ENCODE measurements around the gene TTN. TPM values are rescaled to one million over a fixed set of nuclear protein-coding genes. Genes with fewer than 3 reads are reported as not detected.

TTN gene
- total RNA-seq, 1 experiment from 2014 or later, result 0.05 TPM

DNA sequence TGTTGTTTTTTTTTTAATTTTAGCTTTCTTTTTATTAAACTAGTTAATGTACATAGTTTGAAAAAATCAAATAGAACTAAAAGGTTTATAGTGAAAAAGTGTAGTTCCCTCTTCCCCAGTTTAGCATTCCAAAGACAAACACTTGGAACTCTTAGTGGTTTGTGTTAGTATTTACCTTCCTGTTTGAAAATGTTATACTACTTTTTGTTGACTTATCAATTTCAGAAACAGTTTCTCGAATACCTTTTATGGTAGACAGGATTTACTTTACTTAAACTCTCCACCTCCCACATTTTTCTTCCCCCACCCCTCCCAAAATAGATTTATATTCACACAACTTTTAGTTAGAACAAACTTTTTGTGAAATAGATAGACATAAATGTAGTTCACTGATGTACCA, 300.3 kb downstream of the TTN start:
- no peak overlapping the region for H3K9ac ChIP-seq (ENCODE audit: low read length)
- H3K4me3 ChIP-seq (replicated peaks in 1 of 2; ENCODE audit: low read depth in 1 of 2, low read length in 2 of 2), result no peak overlapping the region
- BruUV-seq (replicated peaks), result no TSS peak
- H3K4me2 ChIP-seq (ENCODE audit: low read length), result no peak overlapping the region
- RAD21 ChIA-PET (ENCODE audit: low non-redundant PET in 1 of 2, low total read pairs in 2 of 2, uncharacterized antibody in 2 of 2, unreplicated experiment in 2 of 2), result no interaction called here
- CTCF ChIA-PET, result no interaction called here
- no peak overlapping the region for H3K27ac ChIP-seq (ENCODE audit: low read depth, low read length)
- intact Hi-C loops (cut with micrococcal nuclease), result no loop called here
- no peaks in the 10 kb centered on the region for H3K79me2 ChIP-seq (ENCODE audit: insufficient read depth, low read length)
- H4K20me1 ChIP-seq (ENCODE audit: insufficient read depth), result no peaks in the 10 kb centered on the region
- peaks cover 9 to 12% of the 10 kb centered on the region in 2 experiments for H3K36me3 ChIP-seq (ENCODE audit: control insufficient read depth in 1 of 2, insufficient read depth in 2 of 2, low read length in 2 of 2)
- DNase-seq (ENCODE audit: low read depth, low spot score), result no peak
- no peak for ATAC-seq
- no peaks in the 10 kb centered on the region for H3K27me3 ChIP-seq (ENCODE audit: insufficient read depth, low read length)
- H3K9me3 ChIP-seq (ENCODE audit: control insufficient read depth in 1 of 2, insufficient read depth in 1 of 2, low read depth in 1 of 2, low read length in 2 of 2), result no peaks in the 10 kb centered on the region
- H3K9me2 ChIP-seq (ENCODE audit: insufficient read depth), result no peaks in the 10 kb centered on the region
- no peak overlapping the region for H2AFZ ChIP-seq (ENCODE audit: low read depth, low read length, poor library complexity, severe bottlenecking)
- POLR2A ChIA-PET, result interaction anchor here (1.4 kb wide), 1 partner anchor 12 kb away, joined by 3 read pairs; no protein-coding TSS in a partner anchor
- TF ChIP-seq CBX3 (IDR thresholded peaks at IDR 0.05; ENCODE audit: low read depth), result no peak
- TF ChIP-seq YY1 (IDR thresholded peaks at IDR 0.05; ENCODE audit: extremely low read depth, insufficient replicate concordance, low read depth, low read length), result no peak
- TF ChIP-seq, protein P1, sequence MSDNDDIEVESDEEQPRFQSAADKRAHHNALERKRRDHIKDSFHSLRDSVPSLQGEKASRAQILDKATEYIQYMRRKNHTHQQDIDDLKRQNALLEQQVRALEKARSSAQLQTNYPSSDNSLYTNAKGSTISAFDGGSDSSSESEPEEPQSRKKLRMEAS (IDR thresholded peaks at IDR 0.05), result no peak
- TF ChIP-seq SIN3A (IDR thresholded peaks at IDR 0.05; ENCODE audit: low read depth), result no peak
- no peak for TF ChIP-seq POLR2AphosphoS5 (IDR thresholded peaks at IDR 0.05; ENCODE audit: low read depth, low read length)
- no peak for TF ChIP-seq EGR1 (IDR thresholded peaks at IDR 0.05; ENCODE audit: low read depth)
- no peak for TF ChIP-seq JUND (IDR thresholded peaks at IDR 0.05)
- no peak for TF ChIP-seq SRF (IDR thresholded peaks at IDR 0.05; ENCODE audit: low read depth)
- TF ChIP-seq SP1 (IDR thresholded peaks at IDR 0.05; ENCODE audit: low read depth), result no peak
- TF ChIP-seq FOSL1 (IDR thresholded peaks at IDR 0.05; ENCODE audit: low read depth), result no peak
- TF ChIP-seq ZNF274 (IDR thresholded peaks at IDR 0.05; ENCODE audit: low read depth, low read length), result no peak
- no peaks in the 10 kb centered on the region for H3K4me1 ChIP-seq (ENCODE audit: control insufficient read depth in 1 of 2, insufficient read depth in 2 of 2, low read length in 2 of 2)

GRCh38 chr2:178506524-178506923, 300.7 kb downstream of the TTN start:
- ChIA-PET RAD21 (ENCODE audit: low non-redundant PET in 1 of 2, low total read pairs in 2 of 2, uncharacterized antibody in 2 of 2, unreplicated experiment in 2 of 2) (no interaction called here), CTCF (no interaction called here), POLR2A (interaction anchor here (1.4 kb wide), 1 partner anchor 11 kb away, joined by 3 read pairs; no protein-coding TSS in a partner anchor)
- no peak for ATAC-seq
- H3K9ac ChIP-seq (ENCODE audit: low read length), result no peak overlapping the region
- H3K9me3 ChIP-seq (ENCODE audit: control insufficient read depth in 1 of 2, insufficient read depth in 1 of 2, low read depth in 1 of 2, low read length in 2 of 2), result no peaks in the 10 kb centered on the region
- intact Hi-C loops (cut with micrococcal nuclease), result no loop called here
- H3K4me2 ChIP-seq (ENCODE audit: low read length), result no peak overlapping the region
- no peaks in the 10 kb centered on the region for H3K27me3 ChIP-seq (ENCODE audit: insufficient read depth, low read length)
- no peak overlapping the region for H2AFZ ChIP-seq (ENCODE audit: low read depth, low read length, poor library complexity, severe bottlenecking)
- TF ChIP-seq ZNF274 (IDR thresholded peaks at IDR 0.05; ENCODE audit: low read depth, low read length) (no peak), CEBPB (IDR thresholded peaks at IDR 0.05; ENCODE audit: low read depth) (no peak), TCF7L2 (IDR thresholded peaks at IDR 0.05; ENCODE audit: borderline replicate concordance, extremely low read depth, insufficient read depth, insufficient read length) (no peak)
- H3K36me3 ChIP-seq (ENCODE audit: control insufficient read depth in 1 of 2, insufficient read depth in 2 of 2, low read length in 2 of 2), result peaks cover 9 to 14% of the 10 kb centered on the region in 2 experiments
- no TSS peak for BruUV-seq (replicated peaks)
- H3K4me3 ChIP-seq (replicated peaks in 1 of 2; ENCODE audit: low read depth in 1 of 2, low read length in 2 of 2), result no peak overlapping the region
- no peaks in the 10 kb centered on the region for H3K79me2 ChIP-seq (ENCODE audit: insufficient read depth, low read length)
- H3K9me2 ChIP-seq (ENCODE audit: insufficient read depth), result no peaks in the 10 kb centered on the region
- no peak overlapping the region for H3K27ac ChIP-seq (ENCODE audit: low read depth, low read length)
- DNase-seq (ENCODE audit: low read depth, low spot score), result no peak
- no peaks in the 10 kb centered on the region for H4K20me1 ChIP-seq (ENCODE audit: insufficient read depth)
- no peaks in the 10 kb centered on the region for H3K4me1 ChIP-seq (ENCODE audit: control insufficient read depth in 1 of 2, insufficient read depth in 2 of 2, low read length in 2 of 2)

Data from HCT116 (cell line).